GM12865 (cell line): ENCODE data around the gene GCK.

Experiments
- DNase-seq: peaks from one replicate; pipeline ENCODE4 v3.0.0; 2010; ENCODE audit warnings: low read depth
- H3K4me3 ChIP-seq: 2 replicates; pipeline ENCODE4 v1.5.1; 2011; ENCODE audit warnings: mild to moderate bottlenecking, low read depth, low read length, control low read depth
- TF ChIP-seq, protein P1 (sequence below): IDR thresholded peaks from 2 replicates; pipeline ENCODE4 v1.5.1; 2011; ENCODE audit warnings: low read length, control low read depth, low read depth, inconsistent platforms; ENCODE audit not compliant: insufficient read depth; ENCODE audit errors: missing control alignments

The GCK gene

DNA sequence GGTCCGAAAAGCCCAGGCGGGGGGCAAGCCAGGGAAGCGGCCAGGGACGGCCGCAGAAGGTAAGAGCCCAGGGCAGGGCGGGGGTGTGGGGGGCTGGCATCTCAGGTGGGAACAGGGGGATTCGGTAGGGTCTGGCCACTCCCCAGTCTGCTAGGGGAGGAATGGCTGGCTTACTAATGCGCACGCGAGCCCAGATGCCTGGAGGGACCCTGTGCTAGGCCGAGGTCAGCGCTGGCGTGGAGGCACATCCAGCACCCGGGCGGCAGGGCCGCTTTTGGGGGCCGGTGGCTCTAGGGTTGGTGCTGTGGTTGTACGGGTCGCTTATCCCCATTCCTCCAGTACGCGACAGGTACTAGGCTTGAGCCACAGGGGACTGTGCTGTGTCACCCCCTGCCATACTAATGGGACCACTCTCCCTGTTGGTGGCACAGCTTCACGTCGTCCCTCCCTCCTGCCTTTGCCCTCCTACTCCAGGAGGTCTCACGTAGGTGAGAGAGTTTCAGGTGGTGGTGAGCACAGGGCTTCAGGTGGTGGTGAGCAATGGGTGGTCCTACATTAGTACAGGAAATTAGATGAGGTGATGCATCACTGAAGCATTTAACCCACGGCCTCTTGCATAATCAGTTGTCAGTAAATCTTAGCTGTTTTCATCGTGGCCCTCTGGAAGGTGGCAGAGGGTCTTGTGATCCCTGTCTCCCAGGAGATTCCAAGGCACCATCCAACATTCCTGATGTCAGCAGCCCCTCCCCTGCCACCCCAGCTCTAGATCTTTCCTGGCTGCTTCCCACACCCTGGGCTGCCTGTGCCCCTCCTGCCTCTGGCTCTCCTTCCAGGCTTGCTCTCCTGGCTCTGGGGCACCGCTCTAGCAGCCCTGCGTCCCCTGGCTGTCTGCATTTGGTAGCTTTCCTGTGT, 84.1 kb downstream of the GCK start:
- H3K4me3 ChIP-seq = no peak overlapping the region
- TF ChIP-seq, protein P1, sequence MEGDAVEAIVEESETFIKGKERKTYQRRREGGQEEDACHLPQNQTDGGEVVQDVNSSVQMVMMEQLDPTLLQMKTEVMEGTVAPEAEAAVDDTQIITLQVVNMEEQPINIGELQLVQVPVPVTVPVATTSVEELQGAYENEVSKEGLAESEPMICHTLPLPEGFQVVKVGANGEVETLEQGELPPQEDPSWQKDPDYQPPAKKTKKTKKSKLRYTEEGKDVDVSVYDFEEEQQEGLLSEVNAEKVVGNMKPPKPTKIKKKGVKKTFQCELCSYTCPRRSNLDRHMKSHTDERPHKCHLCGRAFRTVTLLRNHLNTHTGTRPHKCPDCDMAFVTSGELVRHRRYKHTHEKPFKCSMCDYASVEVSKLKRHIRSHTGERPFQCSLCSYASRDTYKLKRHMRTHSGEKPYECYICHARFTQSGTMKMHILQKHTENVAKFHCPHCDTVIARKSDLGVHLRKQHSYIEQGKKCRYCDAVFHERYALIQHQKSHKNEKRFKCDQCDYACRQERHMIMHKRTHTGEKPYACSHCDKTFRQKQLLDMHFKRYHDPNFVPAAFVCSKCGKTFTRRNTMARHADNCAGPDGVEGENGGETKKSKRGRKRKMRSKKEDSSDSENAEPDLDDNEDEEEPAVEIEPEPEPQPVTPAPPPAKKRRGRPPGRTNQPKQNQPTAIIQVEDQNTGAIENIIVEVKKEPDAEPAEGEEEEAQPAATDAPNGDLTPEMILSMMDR = no peak
- no peak for DNase-seq

- no peak for DNase-seq
- TF ChIP-seq, protein P1 = no peak
- H3K4me3 ChIP-seq = no peak within 1 kb of the TSS
Measured at GRCh38 chr7:44103923-44104859, 85.0 kb downstream of the GCK start, which contains the start of gene AEBP1. Gene AEBP1 (plus strand): TSS chr7:44104345. CDS start chr7:44104666, 321 bp downstream.

- TF ChIP-seq, protein P1 = no peak
- no peak for DNase-seq
- no peak overlapping the region for H3K4me3 ChIP-seq
Measured at GRCh38 chr7:44103566-44103922, 85.7 kb downstream of the GCK start.

DNA sequence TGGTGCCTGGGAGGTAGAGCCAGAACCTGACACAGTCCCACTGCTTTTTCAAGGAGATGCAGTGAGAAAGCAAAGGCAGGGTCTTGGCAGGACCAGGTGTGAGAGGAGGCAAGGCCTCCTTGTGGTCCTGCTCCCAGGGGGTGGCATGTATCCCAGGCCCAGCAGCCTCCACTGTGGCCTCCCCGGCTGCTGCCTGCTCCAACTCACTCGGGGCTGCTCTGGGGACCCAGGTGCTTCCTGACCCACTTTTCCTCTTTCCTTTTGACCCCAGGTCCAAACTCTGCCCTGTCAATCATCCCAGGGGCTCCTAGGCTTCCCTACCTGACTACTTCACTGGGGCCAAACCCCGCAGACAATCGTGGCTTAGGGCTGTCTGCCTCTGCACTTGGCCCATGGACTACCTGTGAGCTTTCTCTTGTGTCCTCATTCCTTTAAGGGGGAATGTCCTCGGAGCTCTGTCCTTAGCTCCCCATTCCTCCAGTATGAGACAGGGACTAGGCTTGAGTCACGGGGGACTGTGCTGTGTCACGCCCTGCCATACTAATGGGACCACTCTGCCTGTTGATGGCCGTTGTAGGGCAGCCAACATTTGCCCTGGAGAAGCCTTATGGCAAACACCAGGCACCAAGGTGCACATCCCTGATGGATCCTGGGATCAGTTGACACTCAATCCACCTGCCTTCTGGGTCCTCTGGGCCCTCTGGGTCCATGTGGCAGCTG, 86.2 kb downstream of the GCK start:
- no peak overlapping the region for H3K4me3 ChIP-seq
- no peak for DNase-seq
- TF ChIP-seq, protein P1 = no peak

DNA sequence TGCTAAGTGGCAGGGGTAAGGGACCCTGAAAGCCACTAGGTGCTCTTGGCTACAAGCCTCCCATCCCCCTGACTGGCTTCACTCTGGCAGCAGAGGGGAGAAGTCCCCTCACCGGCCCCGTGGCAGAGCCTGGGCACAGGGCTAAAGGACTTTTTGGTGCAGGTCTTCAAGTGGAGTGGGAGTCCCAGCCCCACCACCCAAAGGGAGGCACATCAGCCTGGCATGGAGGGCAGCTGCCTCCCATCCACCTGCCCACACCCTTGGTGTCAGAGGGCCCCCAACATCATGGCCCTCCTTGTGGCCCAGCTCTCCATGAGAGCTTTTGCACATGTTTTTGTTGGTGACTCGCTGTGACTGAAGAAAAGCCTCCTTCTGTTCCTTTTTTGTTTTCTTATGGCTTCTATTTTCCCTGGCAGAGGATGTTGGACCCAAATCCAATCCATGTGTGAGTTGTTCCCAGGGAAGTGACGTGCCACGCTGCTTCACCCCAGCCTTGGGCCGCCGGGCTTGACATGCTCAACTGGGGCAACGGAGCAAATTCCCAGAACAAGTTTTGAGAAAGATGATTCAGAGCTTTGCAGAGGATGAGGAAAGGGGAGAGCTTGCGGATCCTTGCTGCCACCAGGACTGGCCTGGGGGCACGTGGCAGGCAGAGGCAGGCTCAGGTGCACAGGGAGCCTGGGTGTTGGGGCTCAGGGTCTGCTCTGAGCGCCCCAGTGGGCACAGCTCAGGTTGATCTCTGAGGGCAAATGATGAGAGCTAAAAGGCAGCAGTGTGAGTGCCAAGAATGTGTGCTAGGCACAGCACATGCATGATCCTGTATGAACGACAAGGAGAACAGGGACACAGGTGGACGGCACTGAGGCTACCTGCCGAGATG, 87.0 kb downstream of the GCK start:
- TF ChIP-seq, protein P1 = no peak
- no peak overlapping the region for H3K4me3 ChIP-seq
- DNase-seq = no peak

DNA sequence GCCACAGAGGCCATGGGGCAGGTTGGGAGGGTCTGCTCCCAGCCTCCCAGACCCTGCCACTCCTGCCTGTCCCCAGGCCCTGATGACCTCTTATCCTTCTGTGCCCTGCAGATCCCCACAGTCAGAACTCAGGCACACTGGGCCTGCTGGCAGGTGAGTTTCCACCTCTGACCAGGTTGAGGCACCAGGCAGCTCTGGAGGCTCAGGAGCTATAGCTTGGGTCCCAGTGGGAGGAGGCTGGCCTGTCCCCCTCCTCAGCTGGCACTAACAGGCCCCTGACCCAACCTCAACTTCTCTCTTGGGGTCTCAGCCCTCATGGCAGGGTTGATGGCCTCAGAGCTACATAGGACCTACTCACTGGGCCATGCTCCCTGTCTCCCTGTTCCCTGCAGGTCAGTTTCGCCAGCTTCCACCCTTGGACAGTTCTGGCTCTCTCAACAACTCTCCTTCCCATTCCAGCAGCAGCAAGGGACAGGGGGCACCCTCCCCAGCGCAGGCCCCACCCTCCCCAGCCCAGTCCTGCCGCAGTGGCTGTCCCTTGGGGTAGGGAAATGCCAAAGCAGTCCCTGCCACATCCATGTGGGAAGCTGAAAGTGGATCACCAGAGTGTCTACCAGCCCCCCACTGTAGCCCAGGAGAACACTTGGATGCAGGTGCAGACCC, 87.8 kb downstream of the GCK start:
- TF ChIP-seq, protein P1 = no peak
- DNase-seq = no peak
- no peak overlapping the region for H3K4me3 ChIP-seq
